Breast epithelium (tissue), 4 donors: ENCODE measurements around the gene FANCG. TPM values are rescaled to one million over a fixed set of nuclear protein-coding genes. Genes with fewer than 3 reads are reported as not detected.

ENCODE experiments used
- DNase-seq, 2 donors: peaks; one replicate each; pipeline ENCODE4 v3.0.0-alpha.2; 2019; ENCODE audit warnings: low spot score in 2 of 2
- H3K27ac ChIP-seq, 2 donors: fragments of 200-600 bp; sonication (generic) in 1 of 2; one replicate each; pipeline ENCODE4 v1.5.1; 2016 to 2019; ENCODE audit warnings: mild to moderate bottlenecking in 1 of 2
- H3K27me3 ChIP-seq, 2 donors: fragments of 200-600 bp; sonication (generic) in 1 of 2; one replicate each; pipeline versions ENCODE4 v1.5.1 to v1.6.0; 2017 to 2019; ENCODE audit warnings: control low read depth in 1 of 2, mild to moderate bottlenecking in 1 of 2
- H3K36me3 ChIP-seq: fragments of 200-600 bp; one replicate; pipeline ENCODE4 v1.5.1; 2019
- H3K4me1 ChIP-seq, 2 donors: fragments of 200-600 bp; sonication (generic); one replicate each; pipeline ENCODE4 v1.5.1; 2016 to 2019; ENCODE audit warnings: control low read depth in 1 of 2
- H3K4me3 ChIP-seq, 3 donors: fragments of 200-600 bp; sonication (generic); 1 replicate in 2 of 3; 2 replicates in 1 of 3; pipeline ENCODE4 v1.5.1; 2016 to 2019; ENCODE audit warnings: mild to moderate bottlenecking in 3 of 3, moderate library complexity in 2 of 3
- H3K9me3 ChIP-seq, 2 donors: fragments of 200-600 bp; sonication (generic) in 1 of 2; one replicate each; pipeline ENCODE4 v1.5.1; 2016 to 2019; ENCODE audit warnings: control low read depth in 1 of 2
- POLR2A ChIP-seq: fragments of 450-650 bp; IDR thresholded peaks from one replicate; pipeline ENCODE4 v1.6.1; 2016; ENCODE audit warnings: antibody characterized with exemption, mild to moderate bottlenecking, moderate library complexity
- POLR2AphosphoS5 ChIP-seq, 3 donors: sonication (generic); formaldehyde crosslinking; IDR thresholded peaks; one replicate each; pipeline ENCODE4 v1.6.1; 2017; ENCODE audit warnings: antibody characterized with exemption in 3 of 3
- intact Hi-C: fragments of 100-400 bp; cut with DNase I; formaldehyde crosslinking; loops from one replicate; pipeline ENCODE4 v1.15.1; 2023; ENCODE audit warnings: low total_unique reads
- total RNA-seq, 3 donors: library from RNA; depleted of rRNA; stranded (reverse); fragments of >200 nt; gene quantifications; one replicate each; pipeline ENCODE4 v1.1.0, GENCODE V29; 2016
- TF ChIP-seq, protein P1 (sequence below), 3 donors: fragments of 450-650 bp; IDR thresholded peaks; one replicate each; pipeline ENCODE4 v1.5.1; 2016 to 2017; ENCODE audit warnings: antibody characterized with exemption in 3 of 3, mild to moderate bottlenecking in 3 of 3, moderate library complexity in 3 of 3

The FANCG gene
- total RNA-seq, 3 donors from 2014 or later, result 10.7 to 15.2 (median 13.4) TPM

DNA sequence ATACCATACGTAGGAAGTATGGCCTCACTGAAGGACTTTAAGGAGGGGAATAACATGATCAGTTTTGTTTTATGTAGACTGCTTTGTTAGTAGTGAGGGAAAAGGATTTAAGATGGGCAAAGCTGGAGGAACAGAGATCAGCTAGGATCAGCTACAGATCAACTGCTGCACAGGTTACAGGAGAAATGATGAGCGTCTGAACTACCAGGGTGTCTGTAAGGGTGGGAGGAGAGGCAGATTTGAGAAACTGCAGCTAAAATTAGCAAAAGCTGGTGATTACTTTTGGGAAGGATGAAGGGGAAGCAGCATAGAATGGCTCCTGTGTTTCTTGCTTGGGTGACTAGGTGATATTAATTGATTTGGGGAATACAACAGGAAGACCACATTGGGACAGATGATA is 46.6 kb downstream of the FANCG start:
- Histone ChIP-seq H3K27ac (no peak overlapping the region), H3K9me3 (no peaks in the 10 kb centered on the region), H3K4me3 (no peak overlapping the region), H3K27me3 (no peaks in the 10 kb centered on the region), H3K36me3 (no peaks in the 10 kb centered on the region), H3K4me1 (no peaks in the 10 kb centered on the region)
- TF ChIP-seq POLR2A, result no peak
- TF ChIP-seq, protein P1, sequence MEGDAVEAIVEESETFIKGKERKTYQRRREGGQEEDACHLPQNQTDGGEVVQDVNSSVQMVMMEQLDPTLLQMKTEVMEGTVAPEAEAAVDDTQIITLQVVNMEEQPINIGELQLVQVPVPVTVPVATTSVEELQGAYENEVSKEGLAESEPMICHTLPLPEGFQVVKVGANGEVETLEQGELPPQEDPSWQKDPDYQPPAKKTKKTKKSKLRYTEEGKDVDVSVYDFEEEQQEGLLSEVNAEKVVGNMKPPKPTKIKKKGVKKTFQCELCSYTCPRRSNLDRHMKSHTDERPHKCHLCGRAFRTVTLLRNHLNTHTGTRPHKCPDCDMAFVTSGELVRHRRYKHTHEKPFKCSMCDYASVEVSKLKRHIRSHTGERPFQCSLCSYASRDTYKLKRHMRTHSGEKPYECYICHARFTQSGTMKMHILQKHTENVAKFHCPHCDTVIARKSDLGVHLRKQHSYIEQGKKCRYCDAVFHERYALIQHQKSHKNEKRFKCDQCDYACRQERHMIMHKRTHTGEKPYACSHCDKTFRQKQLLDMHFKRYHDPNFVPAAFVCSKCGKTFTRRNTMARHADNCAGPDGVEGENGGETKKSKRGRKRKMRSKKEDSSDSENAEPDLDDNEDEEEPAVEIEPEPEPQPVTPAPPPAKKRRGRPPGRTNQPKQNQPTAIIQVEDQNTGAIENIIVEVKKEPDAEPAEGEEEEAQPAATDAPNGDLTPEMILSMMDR (IDR thresholded peaks at IDR 0.05), result no peak
- no peak for TF ChIP-seq POLR2AphosphoS5 (IDR thresholded peaks at IDR 0.05)
- intact Hi-C loops, result no loop called here
- no peak for DNase-seq

DNA sequence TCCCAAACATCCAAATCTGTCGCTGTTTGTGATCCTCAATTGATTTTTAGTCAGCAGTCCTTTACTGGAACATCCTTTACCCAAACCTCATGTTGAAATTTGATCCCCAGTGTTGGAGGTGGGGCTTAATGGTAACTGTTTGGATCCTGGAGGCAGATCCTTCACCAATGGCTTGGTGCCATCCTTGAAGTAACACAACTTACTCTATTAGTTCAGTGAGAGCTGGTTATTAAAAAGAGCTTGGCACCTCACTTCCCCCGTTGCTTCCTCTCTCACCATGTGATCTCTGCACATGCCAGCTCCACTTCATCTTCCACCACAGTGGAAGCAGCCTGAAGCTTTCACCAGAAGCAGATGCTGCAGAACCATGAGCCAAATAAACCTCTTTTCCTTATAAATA is 49.9 kb downstream of the FANCG start:
- Histone ChIP-seq H3K4me1 (no peaks in the 10 kb centered on the region), H3K36me3 (no peaks in the 10 kb centered on the region), H3K9me3 (no peaks in the 10 kb centered on the region), H3K27me3 (no peaks in the 10 kb centered on the region), H3K27ac (no peak overlapping the region), H3K4me3 (no peak overlapping the region)
- intact Hi-C loops, result no loop called here
- TF ChIP-seq POLR2A (no peak), POLR2AphosphoS5 (IDR thresholded peaks at IDR 0.05) (no peak)
- TF ChIP-seq, protein P1 (IDR thresholded peaks at IDR 0.05), result no peak
- no peak for DNase-seq

DNA sequence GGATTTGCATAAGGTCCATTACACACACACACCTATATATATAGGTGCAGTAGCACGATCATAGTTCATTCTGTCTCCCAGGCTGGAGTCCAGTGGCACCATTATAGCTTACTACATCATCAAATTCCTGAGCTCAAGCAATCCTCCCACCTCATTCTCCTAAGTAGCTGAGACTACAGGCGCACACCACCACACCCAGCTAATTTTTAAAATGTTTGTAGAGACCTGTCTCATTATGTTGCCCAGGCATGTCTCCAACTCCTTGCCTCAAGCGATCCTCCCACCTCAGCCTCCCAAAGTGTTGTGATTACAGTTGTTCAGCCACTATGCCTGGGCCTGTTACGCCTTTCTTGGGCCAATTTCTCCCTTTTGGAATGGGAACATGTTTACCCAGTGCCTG is 50.5 kb downstream of the FANCG start:
- no peak for DNase-seq
- TF ChIP-seq POLR2A (no peak), POLR2AphosphoS5 (IDR thresholded peaks at IDR 0.05) (no peak)
- TF ChIP-seq, protein P1 (IDR thresholded peaks at IDR 0.05), result no peak
- Histone ChIP-seq H3K4me1 (no peaks in the 10 kb centered on the region), H3K9me3 (no peaks in the 10 kb centered on the region), H3K4me3 (no peak overlapping the region), H3K36me3 (no peaks in the 10 kb centered on the region), H3K27ac (no peak overlapping the region), H3K27me3 (no peaks in the 10 kb centered on the region)
- intact Hi-C loops, result no loop called here

DNA sequence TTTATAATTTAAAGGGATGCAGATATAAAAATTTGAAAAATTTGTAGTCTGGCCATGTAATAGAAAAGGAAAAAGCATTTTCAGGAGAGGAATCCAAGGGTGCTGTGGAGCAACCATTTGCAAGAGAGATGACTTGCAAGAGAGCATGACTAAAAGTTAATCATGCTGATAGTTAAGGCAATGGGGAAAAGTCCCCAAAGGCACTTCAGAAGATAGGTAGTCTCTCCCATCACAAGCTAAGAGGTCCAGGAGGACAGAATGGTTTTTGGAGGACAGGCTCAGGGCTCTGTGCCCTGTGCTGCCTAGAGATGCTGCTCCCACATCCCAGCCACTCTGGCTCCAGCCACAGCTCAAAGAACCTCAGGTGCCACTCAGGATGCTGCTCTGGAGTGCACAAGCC is 51.4 kb downstream of the FANCG start:
- Histone ChIP-seq H3K27ac (no peak overlapping the region), H3K4me1 (no peaks in the 10 kb centered on the region), H3K4me3 (no peak overlapping the region), H3K9me3 (no peaks in the 10 kb centered on the region), H3K27me3 (no peaks in the 10 kb centered on the region), H3K36me3 (no peaks in the 10 kb centered on the region)
- DNase-seq, result no peak
- intact Hi-C loops, result no loop called here
- TF ChIP-seq POLR2AphosphoS5 (IDR thresholded peaks at IDR 0.05) (no peak), POLR2A (no peak)
- TF ChIP-seq, protein P1 (IDR thresholded peaks at IDR 0.05), result no peak

DNA sequence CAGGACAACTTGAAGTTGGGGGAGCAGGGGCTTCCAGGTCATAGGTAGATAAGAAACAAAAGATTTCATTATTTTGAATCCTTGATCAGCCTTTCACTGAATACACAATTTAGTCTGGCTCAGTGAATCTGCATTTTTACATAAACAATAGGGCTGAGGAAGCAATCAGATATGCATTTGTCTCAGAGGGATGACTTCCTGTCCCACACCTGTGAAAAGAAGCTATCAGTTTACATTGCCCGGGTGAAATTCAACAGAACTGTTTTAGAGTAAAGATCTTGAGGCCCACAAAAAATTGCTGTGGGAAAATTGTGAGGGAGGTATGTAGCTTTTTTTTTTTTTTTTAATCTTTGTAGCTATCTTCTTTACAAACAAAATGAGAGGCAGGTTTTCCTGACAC is 51.9 kb downstream of the FANCG start:
- no peaks in the 10 kb centered on the region for H3K4me1 ChIP-seq
- no peak overlapping the region for H3K4me3 ChIP-seq
- H3K27me3 ChIP-seq, result no peaks in the 10 kb centered on the region
- TF ChIP-seq POLR2AphosphoS5 (IDR thresholded peaks at IDR 0.05), result no peak
- TF ChIP-seq, protein P1 (IDR thresholded peaks at IDR 0.05), result no peak
- TF ChIP-seq POLR2A, result no peak
- no peaks in the 10 kb centered on the region for H3K36me3 ChIP-seq
- H3K9me3 ChIP-seq, result no peaks in the 10 kb centered on the region
- DNase-seq, result no peak
- intact Hi-C loops, result no loop called here
- no peak overlapping the region for H3K27ac ChIP-seq
